Measurements from ENCODE around the gene RHPN2.

The RHPN2 gene

DNA sequence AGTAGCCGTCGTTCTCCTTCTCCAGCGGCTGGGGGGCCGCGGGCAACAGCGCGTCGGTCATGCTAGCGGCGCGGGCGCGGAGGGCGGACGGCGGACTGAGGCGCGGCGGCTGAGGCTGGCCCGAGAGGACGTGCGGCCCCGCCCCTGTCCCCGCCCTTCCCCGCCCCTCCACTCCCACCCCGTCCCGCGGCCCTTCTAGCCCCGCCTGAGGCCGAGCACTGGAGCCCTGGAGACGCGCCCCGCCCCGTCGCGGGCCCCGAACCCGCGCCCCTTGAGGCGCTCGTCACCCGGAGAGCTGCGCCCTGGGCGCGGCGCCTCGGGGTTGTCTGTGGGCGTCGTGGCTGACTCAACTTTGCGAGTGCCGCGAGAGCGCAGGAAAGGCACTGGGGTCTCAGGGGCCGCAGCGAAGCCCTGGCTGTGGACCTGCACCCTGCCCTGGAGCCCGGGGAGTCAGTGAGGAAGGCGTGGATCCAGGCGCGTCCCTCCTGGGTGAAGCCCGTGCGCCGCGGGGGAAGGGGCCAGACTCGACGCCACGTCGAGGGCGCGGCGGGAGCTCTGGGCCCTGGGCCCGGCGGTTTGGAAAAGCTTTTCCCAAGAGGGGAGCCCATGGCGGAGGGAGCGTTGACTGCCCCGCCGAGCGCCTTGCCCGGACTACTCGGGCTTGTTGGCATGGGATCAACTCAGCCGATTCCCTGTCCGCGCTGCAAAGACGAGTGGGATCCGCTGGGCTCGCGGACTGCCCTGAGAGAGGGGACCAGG is at the start of gene RHPN2:
Gene RHPN2, minus strand, starts transcription at position 97 of the 759 bp plus-strand sequence. Its CDS starts 36 bp downstream, at position 61.
- DNase-seq = peak; percentile 64

DNA sequence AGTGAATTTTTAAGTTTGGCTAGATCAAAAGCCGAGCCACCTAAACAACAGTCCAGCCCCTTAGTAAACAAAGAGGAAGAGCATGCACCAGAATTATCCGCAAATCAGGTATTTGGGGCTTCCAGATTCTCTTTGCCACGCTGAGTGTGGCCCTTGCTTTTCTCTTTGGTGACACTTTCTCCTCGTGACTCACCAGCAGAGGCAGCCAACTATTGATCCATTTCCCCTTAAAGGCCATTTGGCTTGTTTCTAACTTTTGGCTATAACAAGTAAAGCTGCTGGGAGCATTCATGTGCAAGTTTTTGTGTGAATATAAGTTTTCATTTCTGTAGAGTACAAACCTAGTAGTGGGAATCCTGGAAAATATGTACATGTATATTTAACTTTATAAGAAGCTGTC is 49.6 kb upstream of the RHPN2 start:
- no peak for DNase-seq

GRCh38 chr19:33111587-33111986 is 46.9 kb upstream of the RHPN2 start:
- no peak for DNase-seq

DNA sequence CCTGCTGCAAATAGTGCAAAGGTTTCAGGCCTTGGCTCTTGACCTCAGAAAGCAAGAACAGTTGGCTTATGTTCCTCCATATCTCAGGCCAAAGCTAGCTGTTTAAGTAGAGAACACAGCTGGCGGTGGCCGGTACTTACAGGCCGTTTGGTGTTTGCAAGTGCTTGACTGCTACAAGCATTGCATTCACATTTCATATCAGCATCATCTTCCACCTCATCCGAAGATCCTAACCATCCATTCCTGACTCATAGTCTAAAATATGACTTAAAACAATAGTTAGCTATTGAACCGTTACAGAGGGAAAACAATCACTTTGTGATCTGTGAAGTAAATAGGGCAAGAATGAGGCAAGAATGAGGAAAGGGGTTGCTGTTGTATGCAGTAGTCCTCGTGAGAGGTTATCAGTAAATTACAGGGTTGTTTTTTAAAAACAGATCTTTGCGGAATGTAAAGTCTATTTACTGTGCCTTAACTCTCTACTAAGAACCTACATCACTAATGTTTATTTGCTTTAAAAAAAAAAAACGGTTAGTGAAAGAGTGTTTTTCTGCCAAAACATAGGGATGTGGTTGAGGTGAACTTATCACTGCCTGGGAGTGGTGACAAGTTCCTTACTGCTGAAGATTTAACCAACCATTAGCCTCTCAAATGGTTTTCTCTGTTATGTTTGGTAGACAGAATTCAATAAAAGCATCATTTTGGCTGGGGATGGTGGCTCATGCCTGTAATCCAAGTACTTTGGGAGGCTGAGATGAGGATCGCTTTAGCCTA is 45.6 kb upstream of the RHPN2 start:
- no peak for DNase-seq

GRCh38 chr19:33108161-33108560 is 43.5 kb upstream of the RHPN2 start:
- DNase-seq = no peak

GRCh38 chr19:33102893-33103292 is 38.2 kb upstream of the RHPN2 start:
- no peak for DNase-seq

DNA sequence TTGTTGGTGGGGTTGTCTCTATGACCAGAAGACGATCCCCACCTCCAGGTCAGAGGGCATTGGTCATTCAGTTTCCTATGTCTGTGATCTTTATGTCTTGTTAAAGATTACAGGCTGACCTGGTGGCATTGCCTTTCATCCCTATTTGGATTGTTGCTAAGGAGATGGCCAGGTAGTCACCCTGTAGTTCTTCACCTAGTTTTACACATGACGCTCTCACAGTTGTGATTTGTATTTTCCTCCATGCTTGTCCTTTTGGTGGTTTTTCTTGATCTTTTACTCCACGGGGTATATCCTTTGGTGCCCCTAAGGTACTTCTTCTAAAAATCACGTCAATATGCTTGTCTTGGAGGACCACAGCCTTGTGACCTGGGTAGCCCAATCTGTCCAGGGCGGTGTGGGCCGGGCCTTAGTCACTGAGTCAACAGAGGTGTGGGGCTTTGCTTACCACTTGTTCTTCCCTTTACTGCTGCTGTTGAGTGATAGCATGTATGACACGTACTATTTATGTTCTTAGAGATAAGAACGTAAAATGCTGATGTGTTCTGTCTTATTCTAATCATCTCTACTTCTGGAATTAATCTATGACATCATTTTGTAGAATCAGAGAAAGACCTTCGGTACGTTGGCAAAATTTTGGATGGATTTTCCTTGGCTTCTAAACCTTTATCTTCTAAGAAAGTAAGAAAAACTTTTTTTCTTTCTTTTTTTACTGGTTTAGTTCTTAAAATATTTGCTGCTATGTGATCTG is 36.4 kb upstream of the RHPN2 start:
- DNase-seq = no peak

GRCh38 chr19:33098055-33098534 is 33.4 kb upstream of the RHPN2 start:
- DNase-seq = no peak

DNA sequence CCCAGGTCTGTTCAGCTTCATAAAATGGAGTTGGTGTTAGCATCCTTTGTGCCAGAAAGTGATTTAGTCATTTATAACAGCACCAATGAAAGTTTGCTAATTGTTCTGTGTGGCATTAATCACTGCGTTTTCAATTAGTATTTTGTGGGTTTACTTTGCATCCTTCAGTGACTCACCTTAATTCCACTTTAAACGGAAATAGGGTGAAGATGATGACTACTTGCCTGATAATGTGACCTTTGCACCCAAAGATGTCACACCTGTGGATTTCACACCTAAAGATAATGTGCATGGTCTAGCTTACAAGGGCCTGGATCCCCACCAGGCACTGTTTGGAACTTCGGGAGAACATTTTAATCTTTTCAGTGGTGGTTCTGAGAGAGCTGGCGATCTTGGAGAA is 31.3 kb upstream of the RHPN2 start:
- DNase-seq = no peak

DNA sequence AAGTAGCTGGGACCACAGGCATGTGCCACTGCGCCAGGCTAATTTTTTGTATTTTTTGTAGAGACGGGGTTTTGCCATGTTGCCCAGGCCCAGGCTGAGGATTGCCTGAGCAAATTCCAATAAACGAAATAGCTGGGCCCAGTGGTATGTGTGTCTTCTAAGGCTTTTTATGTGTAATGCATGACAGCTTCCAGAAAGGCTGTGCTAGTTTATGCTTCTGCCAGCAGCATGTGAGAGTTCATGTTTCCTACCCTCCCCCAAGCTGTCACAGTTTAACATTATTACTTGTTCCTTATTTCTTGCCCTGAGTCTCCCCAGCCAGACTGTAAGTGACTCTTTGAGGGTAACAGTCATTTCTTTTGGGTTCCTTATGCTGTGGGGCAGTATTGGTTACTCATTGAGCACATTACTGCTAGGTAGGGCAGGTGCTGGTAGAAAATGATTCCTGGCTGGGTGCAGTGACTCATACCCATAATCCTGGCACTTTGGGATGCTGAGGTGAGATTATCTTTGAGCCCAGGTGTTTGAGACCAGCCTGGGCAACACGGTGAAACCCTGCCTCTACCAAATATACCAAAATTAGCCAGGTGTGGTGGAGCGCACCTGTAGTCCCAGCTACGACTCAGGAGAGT is 29.9 kb upstream of the RHPN2 start:
- no peak for DNase-seq

DNA sequence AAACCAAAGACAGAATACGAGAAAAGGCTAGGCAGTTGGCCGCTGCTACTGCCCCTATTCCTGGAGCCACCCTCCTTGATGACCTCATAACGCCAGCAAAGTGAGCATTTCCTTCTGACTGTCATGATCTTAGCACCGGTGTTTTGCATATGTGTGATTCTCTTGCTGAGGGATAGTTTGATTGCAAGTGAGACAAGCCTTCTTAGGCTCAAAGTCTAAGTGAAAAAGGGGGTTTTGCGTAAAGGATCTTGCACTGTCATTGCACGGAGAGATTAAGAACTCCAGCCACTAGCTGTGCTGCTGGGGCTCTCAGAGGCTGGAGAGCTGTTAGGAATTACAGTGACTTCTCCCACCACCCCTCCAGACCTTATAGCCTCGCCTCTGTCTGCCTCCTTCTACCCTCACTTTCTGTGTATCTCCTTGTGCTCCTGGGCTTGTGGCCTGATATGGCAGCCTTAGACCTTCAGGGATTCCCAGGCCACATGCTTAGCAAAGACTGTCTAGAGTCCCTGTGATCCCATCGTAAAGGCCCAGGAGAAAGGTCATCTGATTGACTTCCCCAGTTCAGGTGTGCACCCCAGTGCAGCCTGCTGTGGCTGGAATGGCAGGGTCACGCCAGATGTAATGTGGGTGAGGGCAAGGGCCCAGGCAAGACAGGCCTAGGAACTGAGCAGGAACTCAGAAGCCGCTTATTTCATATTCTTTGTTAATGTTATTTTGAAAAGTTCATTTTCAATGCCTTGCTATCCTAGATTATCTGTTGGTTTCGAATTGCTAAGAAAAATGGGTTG is 28.9 kb upstream of the RHPN2 start:
- DNase-seq = no peak

DNA sequence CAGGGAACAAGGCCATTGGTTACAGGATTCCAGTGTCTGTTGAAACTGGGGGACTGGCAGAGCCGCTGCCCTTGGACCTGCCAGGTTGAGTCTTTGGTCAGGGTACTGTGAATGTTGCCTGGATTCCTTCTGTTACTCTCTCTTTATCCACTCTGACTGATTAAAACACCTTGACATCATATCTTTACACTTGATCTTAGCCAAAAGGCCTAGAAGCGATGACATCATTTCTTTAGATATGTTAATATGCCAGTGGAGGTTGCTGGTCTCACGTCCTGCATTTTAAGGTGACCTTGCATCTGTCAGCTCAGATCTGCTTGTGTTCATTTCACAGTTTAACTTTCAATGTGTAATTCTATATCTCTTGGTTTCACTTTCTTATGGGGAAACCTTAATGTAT is 25.5 kb upstream of the RHPN2 start:
- no peak for DNase-seq

DNA sequence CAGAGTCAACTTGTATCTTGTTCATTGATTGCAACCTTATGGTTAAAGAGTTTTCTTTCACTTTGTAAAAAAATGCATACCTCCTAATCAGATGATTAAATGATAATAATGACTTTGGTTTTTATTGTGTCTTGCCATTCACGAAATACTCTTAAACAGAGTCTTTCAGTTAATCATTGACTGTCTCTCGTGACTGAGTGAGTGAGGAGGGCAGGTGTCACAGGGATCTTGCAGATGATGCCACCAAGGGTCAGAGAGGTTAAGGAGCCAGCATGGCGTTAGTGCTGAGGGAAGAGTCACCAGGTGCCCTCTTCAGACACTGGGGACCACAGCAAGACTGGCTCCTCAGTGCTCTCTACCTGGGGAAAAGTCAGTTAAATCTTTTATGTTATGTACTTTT is 24.3 kb upstream of the RHPN2 start:
- no peak for DNase-seq

- DNase-seq = no peak
Measured at GRCh38 chr19:33086955-33087354, 22.3 kb upstream of the RHPN2 start.

- no peak for DNase-seq
Measured at GRCh38 chr19:33085570-33086128, 21.0 kb upstream of the RHPN2 start.

DNA sequence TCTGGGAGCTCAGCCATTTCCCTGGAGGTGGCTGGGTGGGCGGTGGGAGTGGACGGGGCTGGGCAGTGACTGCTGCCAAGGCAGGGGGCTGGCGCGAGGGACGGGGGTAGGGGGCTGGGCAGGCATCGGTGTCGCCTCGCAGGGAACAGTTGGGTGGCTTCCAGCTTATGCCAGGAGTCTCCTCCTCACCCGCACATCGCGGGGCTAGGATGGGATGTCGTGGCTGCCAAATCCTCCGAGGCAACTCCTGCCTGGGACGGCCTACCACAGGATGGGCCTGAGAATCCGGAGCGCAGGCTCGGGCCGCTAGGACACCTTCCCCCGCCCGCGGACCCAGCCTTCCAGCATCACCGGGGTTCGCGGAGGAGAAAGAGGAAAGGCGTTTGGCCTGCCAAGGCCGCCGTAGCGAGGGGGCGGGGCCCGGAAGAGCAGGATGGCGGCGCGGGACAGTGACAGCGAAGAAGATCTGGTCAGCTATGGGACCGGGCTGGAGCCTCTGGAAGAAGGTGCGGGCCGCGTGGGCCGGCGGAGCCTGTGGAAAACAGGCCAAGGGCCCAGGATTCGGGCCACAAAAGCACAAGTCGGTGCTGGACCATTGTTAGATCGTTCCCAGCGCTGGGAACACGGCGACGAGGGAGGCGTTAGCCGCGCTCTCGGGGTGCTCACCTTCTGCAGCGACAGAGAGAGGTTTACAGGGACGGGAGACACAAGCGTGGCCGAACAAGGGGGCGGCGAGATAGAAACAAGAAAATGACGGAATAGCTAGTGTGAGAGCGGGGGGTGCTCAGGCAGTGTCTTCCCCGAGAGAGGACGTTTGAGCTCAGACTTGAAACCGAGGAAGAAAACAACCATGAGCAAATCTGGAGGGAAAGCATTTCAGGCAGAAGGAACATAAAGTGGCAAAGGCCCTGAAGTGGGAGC is 16.3 kb upstream of the RHPN2 start, which contains the start of gene GPATCH1:
Gene GPATCH1, plus strand, starts transcription at position 421 of the 921 bp plus-strand sequence. Its CDS starts 13 bp downstream, at position 434.
- DNase-seq = peak; percentile 85

- no peak for DNase-seq
Measured at GRCh38 chr19:33075519-33075918, 10.8 kb upstream of the RHPN2 start.

DNA sequence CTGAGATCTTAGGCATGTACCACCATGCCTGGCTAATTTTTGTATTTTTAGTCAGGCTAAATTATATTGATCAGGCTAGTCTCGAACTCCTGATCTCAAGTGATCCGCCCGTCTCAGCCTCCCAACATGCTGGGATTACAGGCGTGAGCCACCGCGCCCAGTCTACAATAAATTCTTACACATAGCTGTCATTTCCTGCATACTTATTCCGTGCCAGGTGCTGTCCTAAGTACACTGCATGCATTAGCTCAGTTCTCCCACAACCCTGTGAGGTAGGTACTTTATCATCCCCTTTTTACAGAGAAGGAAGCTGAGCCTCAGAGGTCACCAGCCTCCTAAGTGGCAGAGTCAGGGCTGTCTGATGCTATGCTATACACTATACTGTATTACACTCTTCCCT is 7.2 kb upstream of the RHPN2 start:
- no peak for DNase-seq

GRCh38 chr19:33067121-33067520 is 2.4 kb upstream of the RHPN2 start:
- DNase-seq = no peak

- DNase-seq = no peak
Measured at GRCh38 chr19:33066543-33066942, 1.9 kb upstream of the RHPN2 start.

- peak; percentile 33 for DNase-seq
Measured at GRCh38 chr19:33064458-33064791, 263 bp downstream of the RHPN2 start.
